HCT116 (cell line): ENCODE results near the gene RNPEP.

Experiments used
- CEBPB ChIP-seq: IDR thresholded peaks from 2 replicates; pipeline ENCODE4 v1.6.1; 2012; ENCODE audit warnings: low read depth
- CTCF ChIP-seq, 3 experiments: fragments of 200-600 bp in 1 of 3; sonication (generic) in 1 of 3; IDR thresholded peaks in 2 of 3; conservative IDR thresholded peaks in 1 of 3; 2 replicates each; pipeline ENCODE4 v1.5.1; 2012 to 2017; ENCODE audit warnings: low read depth in 2 of 3, low read length in 2 of 3, antibody characterized with exemption in 1 of 3, borderline replicate concordance in 1 of 3, control low read depth in 1 of 3, mild to moderate bottlenecking in 1 of 3, mixed read lengths in 1 of 3, mixed run types in 1 of 3, moderate library complexity in 1 of 3; ENCODE audit not compliant: insufficient read depth in 1 of 3
- EGR1 ChIP-seq: IDR thresholded peaks from 2 replicates; pipeline ENCODE4 v1.6.1; 2012; ENCODE audit warnings: low read depth
- EZH2 ChIP-seq: fragments of 200-600 bp; sonication (generic); IDR thresholded peaks from 2 replicates; pipeline ENCODE4 v1.6.1; 2017; ENCODE audit warnings: antibody characterized with exemption, mixed run types
- EZH2phosphoT487 ChIP-seq: fragments of 200-600 bp; IDR thresholded peaks from 2 replicates; pipeline ENCODE4 v1.6.1; 2018; ENCODE audit warnings: antibody characterized with exemption, borderline replicate concordance
- JUND ChIP-seq: IDR thresholded peaks from 2 replicates; pipeline ENCODE4 v1.6.1; 2012
- MAX ChIP-seq: IDR thresholded peaks from 2 replicates; pipeline ENCODE4 v1.6.1; 2012
- POLR2A ChIP-seq: IDR thresholded peaks from 2 replicates; pipeline ENCODE4 v1.7.0; 2011; ENCODE audit warnings: borderline replicate concordance; ENCODE audit not compliant: insufficient read depth, insufficient read length; ENCODE audit errors: extremely low read depth
- RAD21 ChIP-seq: IDR thresholded peaks from 2 replicates; pipeline ENCODE4 v1.6.1; 2012; ENCODE audit warnings: low read depth, mild to moderate bottlenecking
- SIN3A ChIP-seq: IDR thresholded peaks from 2 replicates; pipeline ENCODE4 v1.6.1; 2012; ENCODE audit warnings: low read depth
- SP1 ChIP-seq: IDR thresholded peaks from 2 replicates; pipeline ENCODE4 v1.6.1; 2012; ENCODE audit warnings: low read depth
- SRF ChIP-seq: IDR thresholded peaks from 2 replicates; pipeline ENCODE4 v1.6.1; 2012; ENCODE audit warnings: low read depth
- YY1 ChIP-seq: IDR thresholded peaks from 2 replicates; pipeline ENCODE4 v1.6.1; 2011; ENCODE audit warnings: low read length, low read depth, moderate library complexity, mild to moderate bottlenecking; ENCODE audit not compliant: insufficient replicate concordance; ENCODE audit errors: extremely low read depth
- ZNF274 ChIP-seq: fragments of 200-500 bp; sonication (Bioruptor generic); IDR thresholded peaks from 2 replicates; pipeline ENCODE4 v1.6.1; 2014; ENCODE audit warnings: mild to moderate bottlenecking, low read depth, low read length, inconsistent platforms

- TF ChIP-seq CTCF (IDR thresholded peaks at IDR 0.05 in 2 of 3, conservative IDR thresholded peaks at IDR 0.05 in 1 of 3; ENCODE audit: borderline replicate concordance in 1 of 3, insufficient read depth in 1 of 3, low read depth in 2 of 3, low read length in 2 of 3) (no peak), YY1 (no peak), SIN3A (no peak), POLR2A (no peak), JUND (no peak), MAX (no peak), EZH2 (no peak), EZH2phosphoT487 (no peak), RAD21 (no peak), ZNF274 (no peak), CEBPB (no peak), SRF (no peak), SP1 (no peak), EGR1 (no peak)
Measured at GRCh38 chr1:202012544-202013478, 30.4 kb downstream of the RNPEP start.
